Measurements from ENCODE around the gene CNTNAP4.

- TF ChIP-seq CTCF (optimal IDR thresholded peaks at IDR 0.05 in 1 of 3, IDR thresholded peaks at IDR 0.05 in 1 of 3, conservative IDR thresholded peaks at IDR 0.05 in 1 of 3; ENCODE audit: extremely low read depth in 1 of 3, insufficient read depth in 2 of 3, low read length in 3 of 3) (no peak), EZH2 (IDR thresholded peaks at IDR 0.05; ENCODE audit: low read length) (no peak)
Observed at GRCh38 chr16:76529120-76529519, 251.9 kb downstream of the CNTNAP4 start.

Data from keratinocyte (primary cell).